Measurements from ENCODE around the gene GRB14.
A peak's percentile ranks its signal among the peaks of the same experiment; 100 is the strongest.

Gene GRB14

DNA sequence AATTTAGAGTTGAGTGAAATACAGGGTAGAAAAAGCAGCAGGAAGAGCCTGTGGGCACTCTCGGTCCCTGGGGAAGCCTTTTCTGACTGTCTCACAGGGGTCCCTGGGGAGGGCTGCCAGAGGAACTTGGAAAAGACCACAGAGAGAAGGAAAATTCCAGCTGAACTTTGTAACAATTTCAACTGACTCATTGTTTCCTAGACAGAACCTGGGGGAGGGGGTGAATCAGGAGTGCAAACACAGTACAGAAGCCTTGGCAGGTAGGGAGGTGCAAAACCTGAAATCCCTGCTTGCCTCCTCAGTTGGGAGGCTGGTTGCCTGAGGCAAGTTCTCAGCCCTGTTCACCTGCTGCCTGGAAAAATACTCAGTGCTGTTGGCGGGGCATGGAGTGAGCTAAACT is 106.8 kb downstream of the GRB14 start:
- no peak overlapping the region for H3K27ac ChIP-seq
- peak; percentile 29 for DNase-seq
- TF ChIP-seq, protein P1, sequence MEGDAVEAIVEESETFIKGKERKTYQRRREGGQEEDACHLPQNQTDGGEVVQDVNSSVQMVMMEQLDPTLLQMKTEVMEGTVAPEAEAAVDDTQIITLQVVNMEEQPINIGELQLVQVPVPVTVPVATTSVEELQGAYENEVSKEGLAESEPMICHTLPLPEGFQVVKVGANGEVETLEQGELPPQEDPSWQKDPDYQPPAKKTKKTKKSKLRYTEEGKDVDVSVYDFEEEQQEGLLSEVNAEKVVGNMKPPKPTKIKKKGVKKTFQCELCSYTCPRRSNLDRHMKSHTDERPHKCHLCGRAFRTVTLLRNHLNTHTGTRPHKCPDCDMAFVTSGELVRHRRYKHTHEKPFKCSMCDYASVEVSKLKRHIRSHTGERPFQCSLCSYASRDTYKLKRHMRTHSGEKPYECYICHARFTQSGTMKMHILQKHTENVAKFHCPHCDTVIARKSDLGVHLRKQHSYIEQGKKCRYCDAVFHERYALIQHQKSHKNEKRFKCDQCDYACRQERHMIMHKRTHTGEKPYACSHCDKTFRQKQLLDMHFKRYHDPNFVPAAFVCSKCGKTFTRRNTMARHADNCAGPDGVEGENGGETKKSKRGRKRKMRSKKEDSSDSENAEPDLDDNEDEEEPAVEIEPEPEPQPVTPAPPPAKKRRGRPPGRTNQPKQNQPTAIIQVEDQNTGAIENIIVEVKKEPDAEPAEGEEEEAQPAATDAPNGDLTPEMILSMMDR (IDR thresholded peaks at IDR 0.05; ENCODE audit: low read depth, low read length, missing control alignments) = no peak
- no peaks in the 10 kb centered on the region for H3K27me3 ChIP-seq (replicated peaks)
- H3K36me3 ChIP-seq (replicated peaks) = no peaks in the 10 kb centered on the region
- no peak overlapping the region for H3K4me3 ChIP-seq (ENCODE audit: low read depth, low read length)
- in situ Hi-C loops (cut with HindIII; ENCODE audit: low pct_ligation_motif_present, low sequenced_read_pairs) = no loop called here

DNA sequence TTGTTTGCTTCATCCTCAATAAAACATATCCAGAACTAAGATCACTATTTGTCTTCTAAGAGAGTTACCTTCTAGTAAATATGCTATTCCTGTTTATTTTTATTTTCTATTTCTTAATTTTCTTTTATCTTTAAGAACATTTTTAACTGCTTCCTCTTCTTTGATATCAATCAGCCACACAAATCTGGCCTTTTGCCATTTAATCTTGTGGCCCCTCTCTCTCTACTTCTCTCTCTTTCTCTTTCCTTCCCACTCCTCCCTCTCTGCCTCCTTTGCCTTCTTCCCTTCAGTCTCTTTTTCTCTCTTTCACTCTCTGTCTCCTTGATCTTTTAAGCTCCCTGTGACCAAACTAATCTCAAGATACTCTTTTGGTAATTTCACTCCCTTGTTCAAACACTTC is 108.4 kb downstream of the GRB14 start:
- no peak for DNase-seq
- no peaks in the 10 kb centered on the region for H3K27me3 ChIP-seq (replicated peaks)
- TF ChIP-seq, protein P1 (IDR thresholded peaks at IDR 0.05; ENCODE audit: low read depth, low read length, missing control alignments) = no peak
- H3K4me3 ChIP-seq (ENCODE audit: low read depth, low read length) = no peak overlapping the region
- in situ Hi-C loops (cut with HindIII; ENCODE audit: low pct_ligation_motif_present, low sequenced_read_pairs) = no loop called here
- H3K36me3 ChIP-seq (replicated peaks) = no peaks in the 10 kb centered on the region
- H3K27ac ChIP-seq = no peak overlapping the region

DNA sequence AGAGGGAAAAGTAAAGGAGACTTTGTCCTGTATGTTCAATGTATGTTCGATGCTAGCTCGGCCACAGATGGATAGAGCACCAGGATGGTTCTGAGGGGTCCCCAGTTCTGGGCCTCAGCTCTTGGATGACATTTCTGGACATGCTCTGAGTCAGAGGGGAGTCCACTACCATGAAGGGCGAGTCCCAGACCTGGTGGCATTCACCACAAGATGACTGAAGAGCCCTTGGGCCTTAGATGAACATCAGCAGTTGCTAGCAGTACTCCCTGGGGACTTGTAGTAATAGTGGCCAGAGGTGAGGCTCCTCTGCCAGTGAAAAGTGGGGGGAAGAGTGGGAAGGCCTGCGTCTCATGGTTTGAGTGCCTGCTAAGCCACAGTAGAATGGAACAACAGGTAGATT is 109.5 kb downstream of the GRB14 start:
- no peak for DNase-seq
- H3K27me3 ChIP-seq (replicated peaks) = no peaks in the 10 kb centered on the region
- TF ChIP-seq, protein P1 (IDR thresholded peaks at IDR 0.05; ENCODE audit: low read depth, low read length, missing control alignments) = no peak
- no peaks in the 10 kb centered on the region for H3K36me3 ChIP-seq (replicated peaks)
- in situ Hi-C loops (cut with HindIII; ENCODE audit: low pct_ligation_motif_present, low sequenced_read_pairs) = no loop called here
- H3K27ac ChIP-seq = no peak overlapping the region
- no peak overlapping the region for H3K4me3 ChIP-seq (ENCODE audit: low read depth, low read length)

DNA sequence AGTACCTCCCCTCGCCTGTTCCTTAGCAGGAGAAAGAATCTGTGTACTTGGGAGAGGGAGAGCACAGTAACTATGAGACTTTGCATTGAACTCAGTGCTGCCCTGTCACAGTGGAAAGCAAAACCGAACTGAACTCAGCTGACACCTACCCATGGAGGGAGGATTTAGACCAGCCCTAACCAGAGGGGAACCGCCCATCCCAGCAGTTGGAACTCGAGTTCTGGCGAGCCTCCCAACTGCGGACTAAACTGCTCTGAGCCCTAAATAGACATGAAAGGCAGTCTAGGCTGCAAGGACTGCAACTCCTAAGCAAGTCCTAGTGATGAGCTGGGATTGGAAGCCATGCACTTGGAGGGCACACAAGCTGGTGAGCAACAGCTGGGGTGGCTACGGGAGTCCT is 110.4 kb downstream of the GRB14 start:
- H3K36me3 ChIP-seq (replicated peaks) = no peaks in the 10 kb centered on the region
- H3K27ac ChIP-seq = no peak overlapping the region
- TF ChIP-seq, protein P1 (IDR thresholded peaks at IDR 0.05; ENCODE audit: low read depth, low read length, missing control alignments) = no peak
- in situ Hi-C loops (cut with HindIII; ENCODE audit: low pct_ligation_motif_present, low sequenced_read_pairs) = no loop called here
- H3K4me3 ChIP-seq (ENCODE audit: low read depth, low read length) = no peak overlapping the region
- no peaks in the 10 kb centered on the region for H3K27me3 ChIP-seq (replicated peaks)
- no peak for DNase-seq

DNA sequence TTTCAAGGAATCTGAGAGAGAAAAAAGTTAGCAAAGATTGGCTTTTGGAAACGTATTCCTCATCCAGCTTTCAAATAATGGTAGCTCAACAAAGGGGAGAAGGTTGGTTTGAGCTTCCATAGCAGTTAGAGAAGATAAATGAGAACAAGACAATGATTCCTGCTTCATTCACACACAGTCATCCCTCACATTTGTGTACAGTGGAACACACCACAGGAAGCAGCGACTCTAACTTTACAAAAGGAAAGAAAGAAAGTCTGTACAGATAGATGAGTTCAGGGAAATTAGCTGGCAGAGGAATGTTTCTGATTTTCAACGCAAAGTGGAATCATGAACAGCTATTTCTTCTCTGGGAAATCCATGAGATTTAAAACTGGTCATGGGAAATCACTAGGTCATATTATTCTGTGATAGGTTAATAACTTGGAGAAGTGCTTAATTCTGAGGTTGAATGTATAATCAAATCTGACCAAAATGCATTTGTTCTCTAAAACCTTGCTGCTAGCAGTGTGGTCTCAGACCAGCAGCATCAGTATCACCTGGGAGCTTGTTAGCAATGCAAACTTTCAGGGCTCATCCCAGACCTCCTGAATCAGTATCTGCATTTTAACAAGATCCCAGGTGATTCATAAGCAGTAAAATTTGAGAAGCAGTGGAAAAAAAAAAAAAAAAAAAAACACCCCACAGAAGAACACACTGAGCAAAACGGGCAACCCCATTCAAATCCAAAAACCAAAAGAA is 112.0 kb downstream of the GRB14 start:
- in situ Hi-C loops (cut with HindIII; ENCODE audit: low pct_ligation_motif_present, low sequenced_read_pairs) = no loop called here
- TF ChIP-seq, protein P1 (IDR thresholded peaks at IDR 0.05; ENCODE audit: low read depth, low read length, missing control alignments) = no peak
- no peak for DNase-seq
- Histone ChIP-seq H3K36me3 (replicated peaks) (no peaks in the 10 kb centered on the region), H3K4me3 (ENCODE audit: low read depth, low read length) (no peak overlapping the region), H3K27ac (no peak overlapping the region), H3K27me3 (replicated peaks) (no peaks in the 10 kb centered on the region)

DNA sequence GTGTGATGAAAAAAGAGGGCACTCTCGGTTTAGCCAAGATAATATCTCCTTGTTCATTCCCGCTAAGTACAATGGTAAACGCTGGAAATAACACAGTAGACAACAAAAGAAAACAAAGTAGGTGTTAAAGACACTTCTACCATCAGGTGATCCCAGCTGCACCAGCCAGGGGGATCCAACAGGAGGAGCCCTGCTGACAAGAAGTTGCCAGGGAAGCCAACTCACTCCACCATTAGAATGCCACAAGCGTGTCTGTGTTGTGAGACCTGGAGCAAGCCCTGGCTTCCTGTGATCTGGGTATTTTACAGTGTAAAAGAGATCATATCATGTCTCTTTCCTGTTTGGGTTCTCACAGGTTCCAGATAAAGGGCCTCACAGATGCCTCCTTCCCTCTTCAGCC is 117.0 kb downstream of the GRB14 start:
- no peak for DNase-seq
- in situ Hi-C loops (cut with HindIII; ENCODE audit: low pct_ligation_motif_present, low sequenced_read_pairs) = no loop called here
- no peaks in the 10 kb centered on the region for H3K27me3 ChIP-seq (replicated peaks)
- TF ChIP-seq, protein P1 (IDR thresholded peaks at IDR 0.05; ENCODE audit: low read depth, low read length, missing control alignments) = peak; percentile 42
- H3K27ac ChIP-seq = no peak overlapping the region
- no peak overlapping the region for H3K4me3 ChIP-seq (ENCODE audit: low read depth, low read length)
- H3K36me3 ChIP-seq (replicated peaks) = no peaks in the 10 kb centered on the region

Data from brain microvascular endothelial cell (primary cell).